ES-I3 (cell line): Measurements from ENCODE around the gene COCH.
"Not testable (repeated sequence)": the region's sequence is repeated elsewhere in the genome, so short reads cannot be mapped to it uniquely, and the experiment has no call there.

Experiments used
- H3K36me3 ChIP-seq: 2 replicates; pipeline ENCODE4 v1.6.1; 2013; ENCODE audit warnings: mild to moderate bottlenecking, low read length, control low read depth, moderate library complexity; ENCODE audit not compliant: insufficient read depth
- H3K4me1 ChIP-seq: 2 replicates; pipeline ENCODE4 v1.6.1; 2013; ENCODE audit warnings: mild to moderate bottlenecking, control low read depth, low read length; ENCODE audit not compliant: insufficient read depth
- H3K9ac ChIP-seq: 2 replicates; pipeline ENCODE4 v1.6.1; 2013; ENCODE audit warnings: low read depth, mild to moderate bottlenecking, low read length, moderate library complexity
- H3K9me3 ChIP-seq: 2 replicates; pipeline ENCODE4 v1.6.1; 2013; ENCODE audit warnings: mild to moderate bottlenecking, low read length, moderate library complexity; ENCODE audit not compliant: control insufficient read depth, insufficient read depth

The COCH gene

GRCh38 chr14:30889244-30889594, 14.9 kb downstream of the COCH start:
- Histone ChIP-seq H3K36me3 (no peaks in the 10 kb centered on the region), H3K9me3 (no peaks in the 10 kb centered on the region), H3K9ac (no peak overlapping the region), H3K4me1 (no peaks in the 10 kb centered on the region)

GRCh38 chr14:30893819-30894218, 19.5 kb downstream of the COCH start:
- no peaks in the 10 kb centered on the region for H3K9me3 ChIP-seq
- no peak overlapping the region for H3K9ac ChIP-seq
- H3K36me3 ChIP-seq = peaks cover 4% of the 10 kb centered on the region; the same call in 1 of the 2 replicates
- H3K4me1 ChIP-seq = no peaks in the 10 kb centered on the region

- peaks cover 4% of the 10 kb centered on the region; the same call in 1 of the 2 replicates for H3K36me3 ChIP-seq
These were observed 20.7 kb downstream of the COCH start for GRCh38 chr14:30894923-30895515.

GRCh38 chr14:30896435-30896834, 22.1 kb downstream of the COCH start:
- Histone ChIP-seq H3K36me3 (peaks cover 4% of the 10 kb centered on the region; the same call in 1 of the 2 replicates), H3K4me1 (no peaks in the 10 kb centered on the region), H3K9me3 (no peaks in the 10 kb centered on the region), H3K9ac (no peak overlapping the region)

More at GRCh38 chr14:30894923-30895515, 20.7 kb downstream of the COCH start:
- Histone ChIP-seq H3K9me3 (no peaks in the 10 kb centered on the region), H3K4me1 (no peaks in the 10 kb centered on the region), H3K9ac (no peak overlapping the region)

GRCh38 chr14:30897121-30897520, 22.8 kb downstream of the COCH start:
- H3K9me3 ChIP-seq, H3K9ac ChIP-seq, H3K4me1 ChIP-seq, H3K36me3 ChIP-seq: not testable (repeated sequence)

GRCh38 chr14:30903285-30904124, 29.1 kb downstream of the COCH start:
- H3K9ac ChIP-seq = no peak overlapping the region
- H3K4me1 ChIP-seq = no peaks in the 10 kb centered on the region
- no peaks in the 10 kb centered on the region for H3K9me3 ChIP-seq
- H3K36me3 ChIP-seq = peaks cover 8% of the 10 kb centered on the region

- Histone ChIP-seq H3K9ac (no peak overlapping the region), H3K4me1 (no peaks in the 10 kb centered on the region), H3K9me3 (no peaks in the 10 kb centered on the region), H3K36me3 (peaks cover 8% of the 10 kb centered on the region)
These were observed 32.6 kb downstream of the COCH start for GRCh38 chr14:30906752-30907658.

GRCh38 chr14:30907659-30908057, 33.3 kb downstream of the COCH start:
- Histone ChIP-seq H3K4me1 (no peaks in the 10 kb centered on the region), H3K9me3 (no peaks in the 10 kb centered on the region), H3K9ac (no peak overlapping the region), H3K36me3 (peaks cover 8% of the 10 kb centered on the region)

GRCh38 chr14:30908826-30909225, 34.5 kb downstream of the COCH start:
- Histone ChIP-seq H3K9ac (no peak overlapping the region), H3K36me3 (peaks cover 8% of the 10 kb centered on the region), H3K4me1 (no peaks in the 10 kb centered on the region), H3K9me3 (no peaks in the 10 kb centered on the region)

- no peaks in the 10 kb centered on the region for H3K36me3 ChIP-seq
- no peak overlapping the region for H3K9ac ChIP-seq
- no peaks in the 10 kb centered on the region for H3K4me1 ChIP-seq
- no peaks in the 10 kb centered on the region for H3K9me3 ChIP-seq
These were observed 40.5 kb downstream of the COCH start for GRCh38 chr14:30914812-30915211.

- H3K4me1 ChIP-seq = no peaks in the 10 kb centered on the region
- H3K9me3 ChIP-seq = no peaks in the 10 kb centered on the region
- H3K9ac ChIP-seq = no peak overlapping the region
- H3K36me3 ChIP-seq = no peaks in the 10 kb centered on the region
These were observed 41.2 kb downstream of the COCH start for GRCh38 chr14:30915596-30915995.

GRCh38 chr14:30921305-30921704, 46.9 kb downstream of the COCH start:
- Histone ChIP-seq H3K9me3 (no peaks in the 10 kb centered on the region), H3K9ac (no peak overlapping the region), H3K4me1 (no peaks in the 10 kb centered on the region; the same call in 1 of the 2 replicates), H3K36me3 (no peaks in the 10 kb centered on the region)

GRCh38 chr14:30921788-30922187, 47.4 kb downstream of the COCH start:
- no peaks in the 10 kb centered on the region for H3K9me3 ChIP-seq
- no peaks in the 10 kb centered on the region; the same call in 1 of the 2 replicates for H3K4me1 ChIP-seq
- H3K36me3 ChIP-seq = no peaks in the 10 kb centered on the region
- H3K9ac ChIP-seq = no peak overlapping the region

- Histone ChIP-seq H3K4me1 (no peaks in the 10 kb centered on the region; the same call in 1 of the 2 replicates), H3K36me3 (no peaks in the 10 kb centered on the region), H3K9ac (no peak overlapping the region), H3K9me3 (no peaks in the 10 kb centered on the region)
These were observed 50.9 kb downstream of the COCH start for GRCh38 chr14:30925254-30925653.
